GM19452 (cell line): Measurements from ENCODE around the gene CACNA1C.

Experiments used
- ATAC-seq: cut with Tn5 transposase; IDR thresholded peaks from one replicate; pipeline ENCODE4 v1.9.1; 2021; ENCODE audit not compliant: unreplicated experiment

Gene CACNA1C

GRCh38 chr12:2382370-2383155 is 329.8 kb downstream of the CACNA1C start:
- no peak for ATAC-seq

GRCh38 chr12:2383325-2384028 is 330.7 kb downstream of the CACNA1C start:
- ATAC-seq: no peak

GRCh38 chr12:2384029-2384386 is 331.2 kb downstream of the CACNA1C start:
- no peak for ATAC-seq

- ATAC-seq: no peak
Observed at GRCh38 chr12:2384533-2385351, 332.0 kb downstream of the CACNA1C start.

GRCh38 chr12:2385529-2385928 is 332.7 kb downstream of the CACNA1C start:
- ATAC-seq: no peak

- no peak for ATAC-seq
Observed at GRCh38 chr12:2386566-2386965, 333.8 kb downstream of the CACNA1C start.

- ATAC-seq: peak; percentile 73
Observed at GRCh38 chr12:2387103-2387834, 334.5 kb downstream of the CACNA1C start.

GRCh38 chr12:2389079-2389790 is 336.4 kb downstream of the CACNA1C start:
- ATAC-seq: no peak

- no peak for ATAC-seq
Observed at GRCh38 chr12:2390133-2390532, 337.3 kb downstream of the CACNA1C start.

- no peak for ATAC-seq
Observed at GRCh38 chr12:2390850-2391390, 338.1 kb downstream of the CACNA1C start.

- ATAC-seq: no peak
Observed at GRCh38 chr12:2391740-2392331, 339.0 kb downstream of the CACNA1C start.

- ATAC-seq: no peak
Observed at GRCh38 chr12:2393016-2393415, 340.2 kb downstream of the CACNA1C start.

- no peak for ATAC-seq
Observed at GRCh38 chr12:2393996-2394395, 341.2 kb downstream of the CACNA1C start.

GRCh38 chr12:2395354-2395977 is 342.7 kb downstream of the CACNA1C start:
- ATAC-seq: no peak

GRCh38 chr12:2396448-2396871 is 343.7 kb downstream of the CACNA1C start:
- ATAC-seq: no peak

GRCh38 chr12:2397356-2398045 is 344.7 kb downstream of the CACNA1C start:
- ATAC-seq: no peak

GRCh38 chr12:2401040-2401439 is 348.3 kb downstream of the CACNA1C start:
- no peak for ATAC-seq

- no peak for ATAC-seq
Observed at GRCh38 chr12:2402073-2402579, 349.3 kb downstream of the CACNA1C start.
